HEK293T (cell line): ENCODE results near the gene OXSR1.

Source experiments
- BHLHE40 ChIP-seq: fragments of 450-650 bp; IDR thresholded peaks from 2 replicates; pipeline ENCODE4 v1.6.1; 2016; ENCODE audit warnings: mild to moderate bottlenecking, moderate library complexity, borderline replicate concordance
- CTBP1 ChIP-seq: fragments of 450-650 bp; IDR thresholded peaks from 2 replicates; pipeline ENCODE4 v1.6.1; 2016; ENCODE audit warnings: borderline replicate concordance
- FOXA1 ChIP-seq: fragments of 450-650 bp; IDR thresholded peaks from 2 replicates; pipeline ENCODE4 v1.6.1; 2016; ENCODE audit warnings: mild to moderate bottlenecking
- FOXK2 ChIP-seq: fragments of 450-650 bp; IDR thresholded peaks from 2 replicates; pipeline ENCODE4 v1.6.1; 2016; ENCODE audit warnings: mild to moderate bottlenecking
- FOXM1 ChIP-seq: fragments of 450-650 bp; IDR thresholded peaks from 2 replicates; pipeline ENCODE4 v1.6.1; 2017; ENCODE audit warnings: mild to moderate bottlenecking, borderline replicate concordance
- NFRKB ChIP-seq: fragments of 450-650 bp; IDR thresholded peaks from 2 replicates; pipeline ENCODE4 v1.6.1; 2016; ENCODE audit warnings: mild to moderate bottlenecking, moderate library complexity
- PKNOX1 ChIP-seq: fragments of 450-650 bp; IDR thresholded peaks from 2 replicates; pipeline ENCODE4 v1.6.1; 2016
- SP1 ChIP-seq: fragments of 450-650 bp; IDR thresholded peaks from 2 replicates; pipeline ENCODE4 v1.6.1; 2017
- SUZ12 ChIP-seq: fragments of 450-650 bp; IDR thresholded peaks from 2 replicates; pipeline ENCODE4 v1.6.1; 2016; ENCODE audit warnings: mild to moderate bottlenecking
- TARDBP ChIP-seq: fragments of 450-650 bp; IDR thresholded peaks from 2 replicates; pipeline ENCODE4 v1.6.1; 2016

DNA sequence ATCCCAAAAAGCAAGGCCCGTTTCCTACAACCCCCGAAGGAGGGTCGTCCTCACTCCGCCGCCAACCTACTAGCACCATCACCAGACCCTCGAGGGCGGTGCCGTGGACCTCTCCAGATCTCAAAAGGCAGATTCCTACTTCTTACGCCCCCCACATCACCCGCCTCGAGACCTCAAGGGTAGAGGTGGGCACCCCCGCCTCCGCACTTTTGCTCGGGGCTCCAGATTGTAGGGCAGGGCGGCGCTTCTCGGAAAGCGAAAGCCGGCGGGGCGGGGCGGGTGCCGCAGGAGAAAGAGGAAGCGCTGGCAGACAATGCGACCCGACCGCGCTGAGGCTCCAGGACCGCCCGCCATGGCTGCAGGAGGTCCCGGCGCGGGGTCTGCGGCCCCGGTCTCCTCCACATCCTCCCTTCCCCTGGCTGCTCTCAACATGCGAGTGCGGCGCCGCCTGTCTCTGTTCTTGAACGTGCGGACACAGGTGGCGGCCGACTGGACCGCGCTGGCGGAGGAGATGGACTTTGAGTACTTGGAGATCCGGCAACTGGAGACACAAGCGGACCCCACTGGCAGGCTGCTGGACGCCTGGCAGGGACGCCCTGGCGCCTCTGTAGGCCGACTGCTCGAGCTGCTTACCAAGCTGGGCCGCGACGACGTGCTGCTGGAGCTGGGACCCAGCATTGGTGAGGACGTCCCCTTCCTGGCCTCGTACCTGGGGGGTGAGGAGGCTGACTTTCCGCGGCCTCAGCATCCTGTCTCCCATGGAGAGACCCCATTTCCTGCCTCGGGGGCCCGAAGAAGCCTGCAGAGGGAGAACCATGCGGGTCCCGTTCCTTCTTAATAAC lies 26.8 kb upstream of the OXSR1 start, which contains the start of gene MYD88:
- TF ChIP-seq NFRKB: no peak
- TF ChIP-seq FOXM1: no peak
- TF ChIP-seq FOXA1: no peak
- no peak for TF ChIP-seq TARDBP
- no peak for TF ChIP-seq BHLHE40
- no peak for TF ChIP-seq PKNOX1
- no peak for TF ChIP-seq FOXK2
- TF ChIP-seq SUZ12: no peak
- TF ChIP-seq SP1: no peak
- TF ChIP-seq CTBP1: no peak
